Iris pigment epithelial cell (primary cell): ENCODE results near the gene TP53INP2.
"Not testable (repeated sequence)": the region's sequence is repeated elsewhere in the genome, so short reads cannot be mapped to it uniquely, and the experiment has no call there.

Source experiments
- DNase-seq: peaks from one replicate; pipeline ENCODE4 v3.0.0-alpha.2; 2011; ENCODE audit warnings: low read depth

TP53INP2 gene

DNA sequence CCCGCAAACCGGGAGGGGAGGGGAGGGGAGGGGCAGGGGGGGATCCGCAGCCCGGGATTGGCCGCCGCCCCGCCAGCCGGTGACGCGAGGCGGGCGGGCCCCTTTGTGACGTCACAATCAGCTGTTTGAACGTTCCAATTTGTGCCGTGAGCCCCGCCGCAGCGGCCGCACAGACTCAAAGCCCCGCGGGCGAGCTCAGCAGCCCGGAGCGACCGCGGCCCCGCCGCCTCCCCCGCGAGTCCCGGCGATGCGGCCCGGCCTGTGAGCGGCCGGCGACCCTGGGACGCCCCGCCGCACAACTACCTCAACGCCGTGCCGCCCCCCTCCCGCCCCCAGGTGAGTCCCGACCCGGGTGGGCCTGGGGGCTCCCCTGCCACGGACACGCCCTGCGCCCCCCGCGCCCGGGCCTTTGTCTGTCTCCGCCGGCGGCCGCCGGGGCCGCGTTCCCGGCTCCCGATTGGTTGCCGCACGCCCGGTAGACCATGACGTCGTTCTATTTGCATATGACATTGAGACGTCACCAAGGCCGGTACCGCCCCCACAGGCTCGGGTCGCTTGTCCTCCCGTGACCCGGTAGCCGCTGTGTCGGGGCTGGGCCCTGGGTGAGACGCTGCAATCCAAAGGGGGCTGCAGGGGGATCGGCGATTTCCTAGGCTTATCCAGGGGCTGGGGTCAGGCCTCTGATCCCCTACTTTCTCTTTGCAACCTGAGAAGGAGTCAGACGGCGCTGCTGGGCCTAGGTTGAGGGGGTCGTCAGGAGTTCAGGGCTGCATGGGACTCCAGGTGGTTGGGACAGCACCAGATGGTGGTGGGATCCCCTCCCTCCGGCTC, at the start of gene TP53INP2:
Gene TP53INP2, plus strand, starts transcription at position 168 of the 831 bp plus-strand sequence. CDS start 4,396 bp downstream, outside the sequence.
- peak; percentile 89 for DNase-seq

DNA sequence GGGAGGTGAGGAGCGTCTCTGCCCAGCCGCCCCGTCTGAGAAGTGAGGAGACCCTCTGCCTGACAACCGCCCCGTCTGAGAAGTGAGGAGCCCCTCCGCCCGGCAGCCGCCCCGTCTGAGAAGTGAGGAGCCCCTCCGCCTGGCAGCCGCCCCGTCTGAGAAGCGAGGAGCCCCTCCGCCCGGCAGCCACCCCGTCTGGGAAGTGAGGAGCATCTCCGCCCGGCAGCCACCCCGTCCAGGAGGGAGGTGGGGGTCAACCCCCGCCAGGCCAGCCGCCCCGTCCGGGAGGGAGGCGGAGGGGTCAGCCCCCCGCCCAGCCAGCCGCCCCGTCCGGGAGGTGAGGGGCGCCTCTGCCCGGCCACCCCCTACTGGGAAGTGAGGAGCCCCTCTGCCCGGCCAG, 45.5 kb upstream of the TP53INP2 start:
- not testable (repeated sequence) for DNase-seq

- DNase-seq: peak; percentile 18
Observed at GRCh38 chr20:34661811-34662210, 42.3 kb upstream of the TP53INP2 start.

DNA sequence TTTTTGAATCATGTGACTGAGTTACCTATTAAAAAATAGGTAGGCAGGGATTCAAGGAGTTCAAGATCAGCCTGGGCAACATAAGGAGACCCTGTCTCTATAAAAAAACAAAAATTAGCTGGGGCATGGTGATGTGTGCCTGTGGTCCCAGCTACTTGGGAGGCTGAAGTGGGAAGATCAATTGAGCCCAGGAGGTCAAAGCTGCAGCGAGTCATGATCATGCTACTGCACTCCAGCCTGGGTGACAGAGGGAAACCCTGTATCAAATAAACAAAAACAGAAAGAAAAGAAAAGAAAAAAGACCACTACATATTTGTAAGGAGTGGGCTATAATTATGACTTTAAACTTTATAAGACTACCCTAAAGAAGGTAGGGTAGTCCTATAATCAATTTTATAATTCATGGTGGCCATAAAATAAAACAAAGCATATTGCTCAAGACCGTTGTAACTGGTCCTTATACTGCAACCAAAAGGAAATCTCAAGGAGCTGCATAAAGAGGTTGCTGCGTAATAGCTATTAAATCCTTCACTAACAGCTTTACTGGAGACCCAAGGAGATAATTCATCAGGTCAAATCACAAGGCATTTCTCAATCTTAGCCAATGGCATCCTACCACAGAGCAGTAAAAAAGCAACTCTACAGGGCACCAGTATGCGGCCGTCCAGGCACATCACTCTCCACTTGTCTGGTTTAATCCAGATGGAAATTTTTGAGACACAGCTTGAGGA, 40.8 kb upstream of the TP53INP2 start:
- DNase-seq: peak; percentile 9

GRCh38 chr20:34664751-34665150, 39.4 kb upstream of the TP53INP2 start:
- not testable (repeated sequence) for DNase-seq

GRCh38 chr20:34669094-34669493, 35.0 kb upstream of the TP53INP2 start:
- no peak for DNase-seq

DNA sequence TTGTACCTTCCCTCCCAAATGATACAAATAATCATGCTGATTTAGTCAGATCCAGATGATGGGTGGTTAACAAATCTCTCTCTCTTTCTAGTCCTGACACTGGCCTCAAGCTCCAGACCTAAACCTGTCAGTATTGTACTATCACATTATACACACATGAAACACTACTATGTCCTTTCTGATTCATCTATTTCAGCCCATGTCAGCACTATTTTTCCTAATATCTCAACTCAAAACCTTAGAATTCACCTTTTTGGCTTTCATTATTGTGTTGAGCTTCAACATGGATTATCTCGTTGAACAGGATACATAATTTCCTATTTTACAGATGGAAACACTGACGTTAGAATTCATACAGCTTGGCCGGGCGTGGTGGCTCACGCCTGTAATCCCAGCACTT, 30.7 kb upstream of the TP53INP2 start:
- no peak for DNase-seq

DNA sequence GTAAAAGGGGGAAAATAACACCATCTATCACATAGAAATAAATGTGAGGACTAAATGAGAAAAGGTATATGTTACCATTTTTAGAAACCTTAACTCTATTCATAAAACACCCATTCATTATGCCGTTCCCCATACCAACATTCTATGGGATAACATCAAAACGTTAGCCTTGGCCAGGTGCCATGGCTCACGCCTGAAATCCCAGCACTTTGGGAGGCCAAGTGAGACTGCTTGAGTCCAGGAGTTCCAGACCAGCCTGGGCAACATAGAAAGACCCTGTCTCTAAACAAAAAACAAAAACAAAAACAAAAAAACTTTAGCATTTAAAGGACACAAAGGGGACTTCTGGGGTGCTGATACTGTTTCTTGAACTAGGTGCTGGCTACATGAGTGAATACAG, 28.6 kb upstream of the TP53INP2 start:
- no peak for DNase-seq

DNA sequence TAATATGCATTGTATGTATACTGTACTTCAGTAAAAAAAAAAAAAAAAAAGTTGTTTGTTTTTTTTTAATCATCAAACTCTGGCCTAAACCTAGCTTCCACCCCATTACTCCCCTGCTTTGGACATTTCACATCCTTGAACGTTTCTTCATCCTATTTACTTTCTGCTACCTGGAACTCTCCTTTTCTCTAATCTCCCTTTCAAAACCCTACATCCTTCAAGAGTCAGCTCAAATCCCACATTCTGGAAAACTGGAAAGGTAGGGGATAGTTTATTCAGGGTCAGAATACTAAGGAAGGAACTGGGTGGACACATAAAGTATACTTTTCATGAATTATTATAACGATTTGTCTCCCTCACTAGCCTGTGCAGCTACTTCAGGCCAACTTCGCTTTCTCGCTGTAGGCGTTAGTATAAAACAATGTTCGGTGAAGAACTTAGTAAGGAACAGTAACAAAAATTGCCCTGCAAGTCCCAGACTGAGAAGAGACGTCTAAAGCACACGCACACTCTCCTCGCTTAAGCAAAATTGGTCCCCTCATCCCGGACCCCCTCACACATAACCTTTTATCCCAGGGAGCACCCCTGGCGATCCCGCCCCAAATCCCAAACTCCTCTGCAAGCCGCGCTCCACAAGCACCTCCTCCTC, 28.0 kb upstream of the TP53INP2 start:
- peak; percentile 36 for DNase-seq

DNA sequence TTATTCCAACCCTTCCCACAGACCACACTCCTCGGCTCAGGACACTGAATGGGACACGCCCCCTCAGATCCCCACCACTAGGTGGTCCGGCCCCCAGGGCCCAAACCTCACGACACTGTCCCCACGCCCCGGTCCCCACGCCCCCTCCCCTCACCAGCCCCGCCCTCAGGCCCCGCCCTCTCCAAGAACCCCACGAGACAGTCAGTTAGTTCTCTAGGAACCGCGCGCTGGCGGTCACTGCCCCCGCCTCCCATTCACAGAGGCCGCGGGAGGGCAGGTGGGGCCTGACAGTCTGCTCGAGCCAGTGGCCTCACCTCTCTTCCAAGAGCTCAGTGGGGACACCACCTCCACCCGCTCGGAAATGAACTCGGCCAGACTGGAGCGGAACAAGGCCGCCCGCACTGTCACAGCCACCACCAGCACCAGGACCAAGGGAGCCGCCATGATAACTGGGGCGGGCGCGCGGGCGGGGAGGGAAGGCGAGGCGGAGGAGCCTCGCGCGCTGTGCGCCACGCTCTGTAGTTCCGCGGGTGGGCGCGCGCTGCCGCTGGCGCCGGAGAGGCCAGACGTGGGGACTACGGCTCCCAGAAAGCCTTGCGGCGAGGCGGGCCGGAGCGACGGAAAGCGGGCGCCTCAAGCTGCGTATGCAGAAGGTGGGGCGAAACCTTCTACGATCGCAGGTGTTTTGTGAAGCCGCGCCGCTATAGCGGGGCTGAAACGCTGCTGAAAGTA, 27.3 kb upstream of the TP53INP2 start, which contains the start of gene PIGU:
Gene PIGU, minus strand, starts transcription at position 451 of the 732 bp plus-strand sequence. Its CDS starts 7 bp downstream, at position 444.
- peak; percentile 97 for DNase-seq

- peak; percentile 11 for DNase-seq
Observed at GRCh38 chr20:34680586-34681175, 23.5 kb upstream of the TP53INP2 start.

GRCh38 chr20:34683667-34684066, 20.5 kb upstream of the TP53INP2 start:
- DNase-seq: no peak

DNA sequence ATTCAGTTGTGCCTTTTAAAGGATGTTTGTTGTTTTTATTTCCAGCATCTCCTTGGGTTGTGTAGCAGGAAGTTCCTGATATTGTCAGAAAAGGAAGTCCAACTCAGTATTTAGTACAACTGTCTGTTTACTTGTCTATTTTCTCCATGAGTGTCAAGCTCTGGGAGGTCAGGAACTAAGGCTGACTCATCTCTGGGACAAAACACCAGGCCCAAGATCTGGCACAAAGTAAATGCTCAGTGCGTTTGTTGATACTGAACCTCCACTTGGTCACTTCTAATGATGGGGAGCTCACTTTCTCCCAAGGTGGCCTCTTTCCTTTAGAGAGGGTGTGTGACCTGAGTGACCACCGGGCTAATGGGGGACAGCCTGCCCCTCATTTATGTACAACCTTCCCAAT, 14.7 kb upstream of the TP53INP2 start:
- DNase-seq: peak; percentile 61

DNA sequence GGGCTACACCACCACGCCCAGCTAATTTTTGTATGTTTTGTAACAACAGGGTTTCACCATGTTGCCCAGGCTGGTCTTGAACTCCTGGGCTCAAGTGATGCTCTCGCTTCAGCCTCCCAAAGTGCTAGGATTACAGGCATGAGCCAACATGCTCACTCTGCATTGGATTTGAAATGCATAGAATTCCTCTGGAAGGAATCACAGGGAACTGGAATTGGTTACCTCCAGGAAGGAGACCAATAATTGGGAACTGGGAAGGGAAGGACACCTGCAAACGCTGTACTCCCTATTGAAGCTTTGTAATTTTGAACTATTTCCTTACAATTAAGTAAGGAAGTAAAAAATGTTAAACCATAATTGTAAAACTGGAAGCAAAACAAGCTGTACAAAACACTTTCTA, 12.3 kb upstream of the TP53INP2 start:
- no peak for DNase-seq

DNA sequence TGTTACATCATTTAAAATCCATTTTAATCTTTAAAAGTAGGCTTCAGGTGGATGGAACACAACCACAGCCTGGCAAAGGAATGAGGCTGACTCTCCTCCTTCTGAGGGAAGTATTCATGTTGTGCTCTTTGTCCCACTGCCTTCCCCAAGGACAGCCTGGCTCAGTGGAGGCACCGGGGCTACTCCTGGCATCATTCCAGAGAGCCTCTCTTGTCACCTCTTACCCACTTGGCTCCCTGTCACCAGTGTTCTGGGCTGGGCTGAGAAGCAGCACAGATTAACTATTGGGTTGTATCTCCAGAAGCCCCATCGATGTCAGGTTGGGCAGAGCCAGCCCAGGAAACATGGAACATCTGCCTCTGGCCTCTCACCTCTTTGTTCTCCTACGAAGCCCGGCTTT, 10.7 kb upstream of the TP53INP2 start:
- DNase-seq: no peak

GRCh38 chr20:34701405-34702085, 2.6 kb upstream of the TP53INP2 start:
- DNase-seq: no peak

GRCh38 chr20:34703061-34703423, 1.1 kb upstream of the TP53INP2 start:
- DNase-seq: no peak

DNA sequence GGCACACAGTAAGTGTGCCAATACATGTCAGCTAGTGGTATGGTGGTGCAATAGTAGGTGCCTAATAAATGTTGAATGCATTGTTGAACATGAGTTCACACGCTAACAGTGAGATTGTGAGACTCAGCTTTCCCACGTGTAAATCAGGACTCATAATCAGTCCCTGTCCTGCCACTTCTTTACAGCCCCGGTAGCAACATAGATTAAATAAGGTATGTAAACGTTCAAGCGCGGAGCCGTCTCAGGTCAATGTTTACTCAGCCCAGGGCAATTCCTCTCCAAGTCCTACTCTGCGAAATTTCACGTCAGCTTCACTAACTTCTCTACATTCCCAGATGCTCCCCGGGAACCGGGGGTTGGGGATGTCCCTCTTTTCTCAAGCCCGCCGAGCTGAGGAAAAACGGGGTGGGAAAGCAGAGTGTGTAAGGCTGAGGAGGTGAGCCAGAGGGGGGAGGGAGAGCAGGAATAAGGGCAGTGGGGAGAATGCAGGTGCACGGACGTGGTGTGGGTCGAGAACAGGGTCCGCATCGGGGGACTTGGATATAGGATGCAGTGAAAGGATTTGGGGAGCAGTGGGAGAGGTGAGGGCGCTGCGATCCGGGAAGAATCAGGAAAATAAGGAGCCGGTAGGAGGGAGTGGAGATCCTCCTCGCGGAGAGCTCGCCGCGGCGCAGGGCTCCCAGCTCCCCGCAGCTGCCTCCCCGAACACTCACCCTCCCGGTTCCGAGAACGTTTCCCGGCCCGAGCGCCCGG, 544 bp upstream of the TP53INP2 start:
- DNase-seq: peak; percentile 57

DNA sequence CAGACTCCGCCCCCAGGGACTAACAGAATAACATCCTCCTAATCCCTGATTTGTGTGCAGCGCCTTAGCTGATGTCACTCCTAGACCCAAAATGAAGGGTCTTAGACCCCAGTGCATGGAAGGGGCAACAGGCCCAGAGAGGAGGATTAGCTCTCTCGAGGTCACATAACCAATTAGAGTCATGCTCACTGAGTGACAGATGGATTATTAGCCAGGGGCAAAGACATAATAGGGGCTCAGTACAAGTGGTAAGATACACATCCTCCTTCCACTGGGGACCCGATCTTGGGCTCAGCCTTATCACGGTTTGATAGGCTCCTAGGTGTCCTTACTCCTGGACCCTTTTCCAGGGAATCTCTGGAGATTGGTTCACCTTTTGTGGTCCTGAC, 858 bp downstream of the TP53INP2 start:
- no peak for DNase-seq
